ENCODE measurements around the gene COL21A1.
A peak's percentile ranks its signal among the peaks of the same experiment; 100 is the strongest.
"Not testable (repeated sequence)": the region's sequence is repeated elsewhere in the genome, so short reads cannot be mapped to it uniquely, and the experiment has no call there.

The COL21A1 gene

DNA sequence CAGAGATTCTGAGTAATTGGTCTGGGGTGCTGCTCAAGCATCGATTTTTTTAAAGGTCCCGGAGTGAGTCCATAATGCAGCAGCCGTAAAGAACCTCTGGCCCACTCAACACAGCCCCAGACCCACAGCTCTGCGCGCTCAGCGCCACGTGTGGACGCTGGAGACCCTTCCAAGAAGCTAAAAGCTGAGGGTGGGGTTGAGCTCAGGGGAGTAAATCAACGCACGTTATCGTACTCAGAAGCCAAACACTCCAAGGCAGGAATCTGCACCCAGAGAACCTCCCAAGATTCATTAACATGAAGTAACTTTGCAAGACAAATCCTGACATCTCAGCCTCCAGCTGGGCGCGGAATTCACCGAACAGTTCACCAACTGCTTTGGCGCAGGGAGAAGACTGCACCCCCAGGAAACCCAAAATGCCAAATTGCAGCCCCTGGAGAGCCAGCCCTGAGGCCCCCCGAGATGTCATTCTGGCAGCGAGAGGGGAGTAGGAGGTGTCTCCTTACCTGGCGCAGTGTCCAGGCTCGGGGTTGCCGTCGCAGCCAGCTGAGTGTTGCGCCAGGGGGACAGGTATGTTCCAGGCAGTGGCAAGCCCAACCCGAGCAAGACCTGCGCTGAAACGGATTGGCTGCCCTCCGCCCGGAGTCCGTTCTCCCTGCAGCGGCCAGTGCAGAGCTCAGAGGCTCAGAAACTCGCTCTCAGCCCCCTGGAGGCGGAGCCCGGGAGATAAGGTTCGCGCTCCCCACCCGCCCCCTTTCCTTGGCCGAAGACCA lies at the start of gene COL21A1:
Gene COL21A1 (minus strand): TSS at position 700 of the 773 bp plus-strand sequence. CDS start 64,962 bp downstream, outside the sequence.
- peak; percentile 8 for DNase-seq

DNA sequence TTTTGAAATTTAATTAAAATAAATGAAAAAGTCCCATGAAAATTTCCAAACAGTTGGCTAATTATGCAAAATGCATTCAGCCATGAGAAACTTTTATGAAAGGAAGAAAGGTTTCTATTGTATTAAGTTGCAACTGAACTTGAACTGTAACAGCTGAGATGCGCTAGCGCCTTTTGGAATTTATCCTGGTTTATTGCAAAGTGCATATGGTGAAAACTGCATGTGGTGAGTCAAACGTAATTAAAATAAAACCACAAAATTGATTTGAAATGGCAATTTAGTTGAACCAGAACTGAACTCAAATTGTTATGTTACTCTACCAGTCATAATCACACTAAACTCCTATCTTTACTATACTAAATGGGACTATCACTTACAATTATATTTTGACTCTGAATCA lies 46.4 kb upstream of the COL21A1 start:
- no peak for DNase-seq

DNA sequence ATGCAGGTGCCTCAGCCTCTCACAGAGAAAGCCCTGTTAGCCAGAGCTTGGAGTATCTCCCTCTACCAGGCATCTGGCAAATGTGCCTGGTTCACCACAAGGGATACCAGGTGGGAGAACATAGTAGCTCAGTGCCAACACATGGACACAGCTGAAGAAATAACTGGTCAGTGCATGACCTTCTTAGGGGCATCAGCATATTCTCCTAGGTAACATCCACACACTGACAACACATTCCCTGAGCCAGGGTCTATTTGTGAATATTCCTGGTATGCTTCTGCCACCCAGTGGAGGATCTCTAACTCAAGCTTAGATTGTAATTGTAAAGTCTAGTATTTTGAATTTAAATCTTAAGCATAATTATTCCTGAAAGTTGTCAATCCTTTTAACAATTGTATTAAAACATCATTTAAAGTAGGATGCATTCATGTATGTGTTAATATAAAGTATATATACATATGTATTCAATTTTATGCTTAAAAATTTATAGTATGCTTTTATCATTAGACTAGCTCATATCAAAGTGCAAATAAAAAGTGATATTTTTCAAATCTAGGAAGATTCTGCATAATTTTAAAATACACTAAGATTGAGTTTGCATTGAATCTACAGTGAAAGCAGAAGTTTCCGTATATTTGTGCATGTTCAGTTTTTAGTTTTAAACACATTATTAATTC lies 45.3 kb upstream of the COL21A1 start:
- DNase-seq: peak; percentile 49

DNA sequence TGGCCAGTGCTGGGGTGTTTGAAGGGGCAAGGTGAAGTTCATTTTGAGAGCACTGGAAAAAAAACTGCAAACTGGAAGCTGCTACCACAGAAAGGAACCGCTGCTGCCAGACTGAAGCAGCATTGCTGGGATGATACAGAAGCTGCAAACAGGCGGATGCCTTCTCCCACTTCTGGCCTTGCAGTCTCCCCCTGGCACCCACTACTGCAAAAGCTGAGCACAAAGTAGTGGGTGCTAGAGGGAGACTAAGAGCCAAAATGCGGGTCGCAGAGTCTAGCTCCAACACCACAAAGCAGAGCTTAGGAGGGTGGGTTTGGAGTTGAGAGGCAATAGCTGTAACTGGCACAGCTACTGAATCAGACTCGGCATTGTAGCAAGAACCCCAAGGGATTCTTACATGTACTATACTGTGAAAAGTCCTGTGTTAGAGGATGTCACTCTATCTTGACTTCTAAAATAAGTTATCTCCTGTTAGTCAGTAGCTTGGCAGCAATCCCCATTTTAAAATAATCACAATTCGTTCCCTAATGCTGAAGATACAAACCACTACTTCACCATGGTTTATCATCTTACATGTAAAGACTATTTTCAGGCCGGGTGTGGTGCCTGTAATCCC lies 44.0 kb upstream of the COL21A1 start:
- DNase-seq: no peak

DNA sequence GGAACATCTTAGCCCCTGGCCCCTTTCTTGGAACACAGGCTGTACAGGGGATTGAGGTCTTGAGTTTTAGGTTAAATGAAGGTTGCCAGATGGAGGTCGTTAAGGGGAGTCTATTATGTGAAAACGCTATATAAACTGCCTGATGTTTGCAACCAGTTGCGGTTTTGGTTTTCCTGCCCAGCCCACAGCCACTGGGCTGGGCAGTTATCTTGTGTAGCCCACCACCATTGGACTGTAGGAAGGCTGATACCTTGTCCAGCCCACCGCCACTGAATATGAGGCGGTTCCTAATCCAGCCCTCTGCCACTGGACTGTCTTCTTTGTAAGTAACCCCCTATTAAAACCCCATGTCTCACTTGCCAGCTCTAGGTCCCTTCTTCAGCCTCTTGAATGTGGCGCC lies 42.3 kb upstream of the COL21A1 start:
- DNase-seq: no peak

DNA sequence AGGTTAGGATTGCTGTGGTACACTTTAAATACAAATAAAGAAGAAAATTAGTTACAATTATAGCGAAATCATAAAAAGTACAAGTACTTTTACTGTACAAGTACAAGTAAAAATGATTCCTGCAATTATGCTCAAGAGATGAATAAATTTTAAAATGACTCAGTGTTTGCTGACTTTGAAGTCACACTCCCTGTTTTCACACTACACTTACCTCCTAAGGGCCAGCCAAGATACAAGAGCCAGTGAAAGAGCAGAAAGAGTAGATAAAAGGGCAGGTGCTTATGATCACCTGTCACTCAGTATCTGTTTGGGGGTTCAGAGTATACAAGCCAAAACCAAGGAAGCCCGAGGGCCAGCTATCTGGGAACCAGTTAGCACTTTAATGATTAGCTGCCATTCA lies 41.0 kb upstream of the COL21A1 start:
- DNase-seq: peak; percentile 51

DNA sequence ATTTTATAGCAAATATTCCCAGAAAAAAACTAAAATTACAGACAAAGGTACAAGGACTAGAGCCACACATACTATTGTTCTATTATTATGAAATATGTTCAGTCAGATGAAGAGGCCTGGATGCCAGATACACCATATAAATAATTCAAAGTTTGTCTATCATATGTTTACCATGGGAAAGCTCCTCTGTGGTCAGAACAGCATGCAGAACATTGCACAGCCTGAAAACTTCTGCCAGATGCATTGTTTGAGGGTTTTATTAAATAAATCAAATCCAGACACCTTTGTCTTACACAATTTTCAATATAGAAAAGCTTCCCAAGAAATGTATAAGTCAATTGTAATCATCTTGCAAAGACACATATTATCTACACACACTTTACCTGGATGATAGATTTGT lies 35.0 kb upstream of the COL21A1 start:
- DNase-seq: no peak

DNA sequence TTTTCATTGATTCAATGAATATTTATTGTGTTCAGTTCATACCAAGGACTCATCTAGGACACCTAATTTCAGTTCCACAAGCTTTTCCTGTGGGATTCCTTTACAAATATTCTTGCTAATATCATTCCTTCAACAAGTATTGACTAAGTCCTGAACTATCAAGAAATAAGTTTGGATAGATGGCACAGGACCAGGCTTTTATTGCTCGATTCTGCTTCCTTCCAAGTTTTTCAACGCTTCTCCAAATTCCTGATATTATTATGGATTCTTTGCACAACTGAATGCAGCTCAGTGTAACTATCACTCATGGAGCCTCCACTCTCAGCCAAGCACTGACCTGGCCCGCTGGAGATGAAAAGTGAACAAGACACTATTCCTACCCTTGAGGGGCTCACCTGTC lies 32.7 kb upstream of the COL21A1 start:
- DNase-seq: no peak

DNA sequence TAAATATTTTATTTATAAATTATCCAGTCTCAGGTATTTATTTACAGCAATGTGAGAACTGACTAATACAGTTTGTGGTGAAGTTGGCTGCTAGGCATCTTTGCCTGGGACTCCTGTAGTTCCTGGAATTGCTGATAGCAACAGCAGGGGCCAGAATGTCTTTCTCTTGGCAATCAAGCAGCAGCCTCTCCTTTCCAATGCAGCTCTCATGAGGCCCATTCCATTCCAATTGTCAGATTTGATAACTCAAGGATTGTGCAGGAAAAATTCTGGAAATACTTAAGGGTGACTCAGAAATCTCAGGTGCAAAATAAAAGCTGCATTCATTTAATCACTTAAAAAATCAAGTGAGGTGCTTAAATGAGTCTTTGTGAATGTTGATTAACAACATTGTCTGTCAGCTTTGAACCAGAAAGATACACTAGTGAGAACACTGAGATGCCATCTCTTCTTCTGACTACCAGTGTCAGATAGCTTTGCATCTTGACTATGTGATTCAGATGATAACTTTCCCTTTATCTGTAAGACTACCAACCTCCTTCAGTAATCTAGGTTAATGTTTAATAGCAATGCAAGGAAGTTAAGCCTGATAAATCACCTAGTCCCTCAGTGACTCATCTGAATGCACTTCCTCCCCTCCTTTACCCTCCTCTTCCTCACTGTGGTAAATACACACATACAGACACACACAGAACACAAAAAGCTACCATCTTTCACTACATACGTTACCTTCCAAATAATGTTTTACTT lies 32.1 kb upstream of the COL21A1 start:
- DNase-seq: no peak

DNA sequence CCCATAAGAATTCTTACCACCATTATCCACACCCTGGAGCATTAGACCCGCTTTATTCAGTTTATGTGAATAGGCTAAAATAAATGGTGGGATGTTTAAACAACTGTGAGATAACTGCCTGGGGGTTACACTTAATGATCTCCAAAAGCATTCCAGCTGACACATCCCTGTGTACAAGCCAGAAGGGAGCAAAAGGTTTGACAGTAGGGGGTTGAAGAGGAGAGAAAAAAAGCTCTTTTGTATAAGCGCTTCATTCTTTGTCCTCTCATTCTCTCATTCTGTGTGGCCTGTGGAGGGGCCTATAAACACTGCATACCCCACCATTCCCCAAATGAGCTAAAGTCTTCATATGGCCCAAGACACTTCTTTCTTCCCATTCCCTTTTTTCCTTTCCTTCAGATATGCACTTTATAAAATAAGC lies 30.8 kb upstream of the COL21A1 start:
- no peak for DNase-seq

DNA sequence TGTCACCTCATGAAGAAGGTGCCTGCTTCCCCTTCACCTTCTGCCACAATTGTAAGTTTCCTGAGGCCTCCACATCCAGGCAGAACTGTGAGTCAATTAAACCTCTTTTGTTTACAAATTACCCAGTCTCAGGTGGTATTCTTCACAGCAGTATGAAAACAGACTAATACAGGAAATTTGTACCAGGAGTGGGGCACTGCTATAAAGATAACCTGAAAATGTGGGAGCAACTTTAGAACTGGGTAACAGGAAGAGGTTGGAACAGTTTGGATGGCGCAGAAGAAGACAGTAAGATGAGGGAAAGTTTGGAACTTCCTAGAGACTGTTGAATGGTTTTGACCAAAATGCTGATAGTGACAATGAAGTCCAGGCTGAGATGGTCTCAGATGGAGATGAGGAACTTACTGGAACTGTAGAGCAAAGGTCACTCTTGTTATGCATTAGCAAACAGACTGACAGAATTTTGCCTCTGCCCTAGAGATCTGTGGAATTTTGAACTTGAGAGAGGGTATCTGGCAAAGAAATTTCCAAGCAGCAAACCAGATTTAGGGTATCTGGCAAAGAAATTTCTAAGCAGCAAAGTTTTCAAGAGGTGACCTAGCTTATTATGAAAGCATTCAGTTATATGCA lies 23.5 kb upstream of the COL21A1 start:
- DNase-seq: no peak

DNA sequence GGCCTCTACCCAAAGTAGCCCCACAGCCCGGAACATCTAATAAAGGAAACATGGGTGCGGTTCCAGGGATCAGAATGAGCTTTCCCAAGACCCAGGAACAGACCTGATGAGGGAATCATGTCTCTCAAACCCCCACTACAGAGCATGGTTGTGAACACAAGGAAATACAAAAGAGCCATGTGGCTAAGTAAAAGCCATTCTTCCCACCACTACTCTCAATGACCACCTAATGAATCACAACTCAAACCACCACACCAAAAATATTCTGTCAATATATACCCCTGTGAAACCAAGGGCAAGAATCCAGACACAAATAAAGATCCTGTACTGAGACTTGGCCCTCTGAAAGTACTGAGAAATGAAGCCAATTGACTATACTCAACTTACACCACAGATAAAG lies 20.9 kb upstream of the COL21A1 start:
- no peak for DNase-seq

DNA sequence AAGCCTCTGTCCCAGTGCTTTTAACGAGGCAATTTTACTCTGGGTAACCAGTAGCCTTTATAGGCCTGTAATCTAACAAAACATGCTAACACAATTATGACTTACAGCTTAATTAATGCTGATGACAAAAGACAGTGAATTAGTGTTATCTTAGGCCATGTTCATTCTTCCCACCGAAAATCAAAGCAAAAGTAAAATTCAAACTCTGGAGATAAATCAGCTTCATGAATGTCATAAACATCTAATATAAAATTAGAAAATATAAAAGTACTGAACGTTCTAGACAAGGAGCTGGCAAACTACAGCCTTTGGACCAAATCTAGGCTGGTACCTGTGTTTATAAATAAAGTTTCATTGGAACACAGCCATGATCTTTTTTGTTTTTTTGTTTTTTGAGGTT lies 18.6 kb upstream of the COL21A1 start:
- no peak for DNase-seq

DNA sequence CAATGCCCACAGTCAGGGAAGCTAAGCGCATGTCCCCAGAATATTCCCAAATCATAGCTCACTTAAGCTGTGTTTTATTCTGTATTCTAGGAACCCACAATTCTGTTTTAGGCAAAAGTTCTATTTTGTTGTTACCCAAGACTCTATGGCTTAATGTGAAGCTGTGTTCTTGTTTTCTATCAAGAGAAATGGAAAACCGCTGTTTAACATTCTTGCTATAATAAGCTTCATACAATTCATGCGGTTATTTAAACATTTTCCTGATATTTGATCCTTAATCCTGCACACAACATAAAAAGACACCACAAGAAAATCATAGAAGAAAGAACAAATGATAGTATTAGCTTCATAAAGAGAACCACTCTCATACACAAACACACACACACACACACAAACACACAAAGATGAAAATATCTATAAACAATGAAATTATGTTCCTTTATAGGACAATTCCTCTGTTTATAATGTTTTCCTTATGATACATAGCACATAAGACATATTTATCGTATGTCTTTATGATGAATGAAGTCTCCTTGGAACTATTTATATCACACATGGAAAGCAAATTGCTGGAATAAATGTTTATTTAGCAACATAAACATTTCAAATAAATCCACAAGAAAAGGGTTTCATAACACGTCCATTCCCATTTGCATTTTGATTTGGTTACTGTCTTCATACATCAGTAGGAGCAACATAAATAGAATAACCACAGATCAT lies 16.4 kb upstream of the COL21A1 start:
- no peak for DNase-seq

DNA sequence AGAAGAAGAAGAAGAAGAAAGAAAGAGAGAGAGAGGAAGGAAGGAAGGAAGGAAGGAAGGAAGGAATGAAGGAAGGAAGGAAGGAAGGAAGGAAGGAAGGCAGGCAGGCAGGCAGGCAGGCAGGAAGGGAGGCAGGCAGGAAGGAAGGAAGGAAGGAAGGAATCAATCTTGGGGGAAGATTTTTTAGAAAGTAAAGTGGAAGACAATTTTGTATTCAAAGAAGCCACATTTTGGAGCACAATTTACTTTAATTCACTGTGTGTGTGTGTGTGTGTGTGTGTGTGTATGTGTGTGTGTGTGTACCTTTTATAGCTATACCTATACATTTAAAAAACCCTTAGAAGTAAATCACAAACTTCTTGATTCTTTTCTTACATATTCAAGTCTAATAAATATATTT lies 13.2 kb upstream of the COL21A1 start:
- not testable (repeated sequence) for DNase-seq

DNA sequence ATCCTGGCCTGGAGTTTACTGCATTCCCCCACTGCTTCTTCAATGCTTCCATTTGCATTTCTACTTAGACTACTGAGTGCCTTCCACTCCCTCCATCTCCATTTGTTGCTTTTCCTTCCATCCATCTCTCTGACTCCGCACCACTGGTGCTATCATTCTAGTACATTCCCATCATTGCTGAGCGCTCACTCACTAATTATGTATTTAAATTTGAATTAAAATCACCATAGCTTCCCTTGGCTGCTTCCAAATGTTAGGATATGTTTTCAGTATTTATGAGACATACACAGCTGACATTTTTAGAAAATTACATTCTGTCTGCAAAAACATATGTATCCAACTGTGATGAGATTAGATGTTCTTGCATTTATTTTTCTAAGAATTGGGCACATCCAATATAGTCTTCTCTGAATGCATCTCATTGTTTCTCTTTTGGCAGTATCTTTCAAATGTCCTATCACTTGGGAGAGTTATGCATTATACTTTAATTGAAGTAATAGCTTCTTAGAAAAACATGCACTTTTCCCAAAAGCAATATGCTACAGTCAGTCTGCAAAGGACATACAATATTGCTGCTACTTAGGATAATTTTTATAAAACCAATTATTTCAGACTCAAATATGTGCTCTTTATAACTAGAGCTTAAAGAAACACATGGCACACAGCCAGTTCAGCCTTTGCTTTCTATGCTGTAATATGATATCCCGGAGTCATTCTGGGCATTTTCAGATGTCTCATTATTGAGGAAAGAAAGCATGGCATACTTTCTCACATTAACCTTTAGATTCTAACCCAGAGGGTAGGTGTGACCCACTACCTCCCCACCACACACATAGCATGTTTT lies 12.1 kb upstream of the COL21A1 start:
- peak; percentile 73 for DNase-seq

DNA sequence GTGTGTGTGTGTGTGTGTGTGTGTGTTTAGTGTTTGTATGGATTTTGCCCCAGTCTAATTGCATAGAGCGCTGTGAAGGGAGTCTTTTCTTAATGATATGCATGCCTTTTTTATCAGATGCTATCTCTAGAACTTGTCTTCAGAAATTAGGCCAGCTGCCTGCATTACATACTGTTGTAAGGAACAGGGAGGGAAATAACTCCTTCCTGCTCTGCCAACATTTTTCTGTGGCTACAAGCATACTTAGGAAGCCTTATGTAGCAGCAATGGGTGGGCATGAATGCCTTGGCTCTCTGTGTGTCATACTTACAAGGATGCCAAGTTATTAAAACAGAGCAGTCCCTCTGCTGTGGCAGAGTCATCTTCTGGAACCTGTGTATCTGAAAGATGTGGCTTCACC lies 8.0 kb upstream of the COL21A1 start:
- no peak for DNase-seq

DNA sequence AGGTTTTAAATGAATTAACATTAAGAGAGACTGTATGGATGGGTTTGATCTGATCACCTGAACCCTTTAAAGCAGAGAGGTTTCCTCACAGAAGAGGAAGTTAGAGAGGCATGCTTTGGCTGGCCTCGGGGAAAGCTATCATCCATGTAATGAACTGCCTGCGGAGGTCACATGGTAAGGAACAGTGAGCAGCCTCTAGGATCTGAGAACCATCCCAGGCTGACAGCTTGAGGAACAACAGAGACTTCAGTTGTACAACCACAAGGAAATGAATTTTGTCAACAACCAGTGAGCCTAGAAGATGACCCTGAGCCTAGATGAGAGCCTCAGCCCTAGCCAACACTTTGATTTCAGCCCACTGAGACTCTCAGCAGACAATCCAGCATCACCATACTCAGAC lies 2.9 kb upstream of the COL21A1 start:
- no peak for DNase-seq

DNA sequence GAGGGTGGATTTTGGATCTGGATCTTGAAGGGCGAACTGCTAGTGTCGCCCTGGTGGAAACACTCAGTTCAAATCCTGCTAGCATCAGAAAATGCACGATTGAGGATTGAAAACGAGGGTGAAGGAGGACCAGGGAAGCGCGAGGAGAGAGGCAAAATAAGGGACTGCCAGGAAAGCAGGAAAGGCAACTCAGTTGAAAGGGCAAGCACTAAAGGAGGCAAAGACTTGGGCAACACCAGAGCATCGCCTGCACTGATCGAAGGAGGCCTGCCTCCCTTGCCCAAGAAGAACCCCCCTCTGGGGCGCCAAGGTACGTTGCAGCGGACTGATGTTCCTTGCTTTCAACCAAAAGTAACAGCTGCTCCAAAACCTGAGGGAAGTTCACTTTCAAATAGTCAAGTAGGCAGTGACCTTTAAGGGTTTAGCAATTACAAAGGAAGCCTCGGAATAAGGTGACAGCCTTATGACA lies 308 bp upstream of the COL21A1 start:
- DNase-seq: no peak

DNA sequence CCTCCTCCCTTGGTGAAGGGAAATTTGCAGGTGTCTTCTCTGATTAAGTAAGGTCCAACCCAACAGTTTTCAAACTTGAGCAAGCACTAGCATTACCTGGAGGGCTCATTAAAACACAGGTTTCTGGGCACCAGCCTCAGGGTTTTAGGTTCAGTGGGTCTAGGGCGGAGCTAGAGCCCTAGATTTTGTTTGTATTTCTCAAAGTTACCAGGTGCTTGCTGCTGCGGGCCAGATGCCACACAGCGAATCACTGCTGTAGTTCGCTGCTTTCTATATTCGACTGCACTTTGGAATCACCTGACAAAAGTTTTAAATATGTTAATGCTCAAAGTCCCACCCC lies 869 bp downstream of the COL21A1 start:
- DNase-seq: peak; percentile 15

DNA sequence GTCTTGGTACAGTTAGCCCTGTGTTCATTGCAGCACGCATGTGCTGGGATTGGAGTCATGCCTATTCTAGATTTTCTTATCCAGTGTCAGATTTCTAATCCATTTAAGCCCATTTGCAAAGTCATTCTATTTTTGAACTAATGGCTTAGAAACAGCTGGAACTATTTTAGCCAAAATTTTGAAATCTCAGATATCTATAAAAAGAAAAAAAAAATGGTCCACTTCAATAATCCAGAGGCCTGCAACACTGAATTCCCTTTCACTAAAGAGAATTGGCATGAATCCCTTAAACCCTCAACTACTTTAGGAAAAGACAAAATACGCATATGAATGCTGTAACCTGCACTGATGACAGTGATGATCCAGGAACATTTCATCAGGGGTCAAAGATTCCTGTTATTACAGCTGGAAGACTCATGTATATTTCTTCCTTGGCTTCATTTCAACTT lies 1.5 kb downstream of the COL21A1 start:
- no peak for DNase-seq
